T47D (cell line): ENCODE data around the gene STARD7.

Source experiments
- DNase-seq, 2 experiments: peaks; one replicate each; pipeline versions ENCODE4 v3.0.0 to v3.0.0-alpha.2; 2011 to 2012; ENCODE audit warnings: low read depth in 1 of 2, low spot score in 1 of 2
- JUND ChIP-seq: IDR thresholded peaks from 2 replicates; pipeline ENCODE4 v1.6.1; 2012; ENCODE audit warnings: low read depth
- in situ Hi-C: cut with HindIII; loops from 2 replicates; pipeline ENCODE4 v1.10.0; 2016; ENCODE audit warnings: low sequenced_read_pairs, low pct_unique_long_range_greater_than_20kb

The STARD7 gene

GRCh38 chr2:96245609-96246390, 37.2 kb upstream of the STARD7 start:
- in situ Hi-C loops, result no loop called here
- TF ChIP-seq JUND, result no peak
- DNase-seq, result no peak

GRCh38 chr2:96243843-96244242, 35.2 kb upstream of the STARD7 start:
- in situ Hi-C loops, result no loop called here
- DNase-seq, result no peak
- TF ChIP-seq JUND, result no peak

- no peak for TF ChIP-seq JUND
- in situ Hi-C loops, result no loop called here
- no peak for DNase-seq
Observed at GRCh38 chr2:96241900-96242611, 33.4 kb upstream of the STARD7 start.

DNA sequence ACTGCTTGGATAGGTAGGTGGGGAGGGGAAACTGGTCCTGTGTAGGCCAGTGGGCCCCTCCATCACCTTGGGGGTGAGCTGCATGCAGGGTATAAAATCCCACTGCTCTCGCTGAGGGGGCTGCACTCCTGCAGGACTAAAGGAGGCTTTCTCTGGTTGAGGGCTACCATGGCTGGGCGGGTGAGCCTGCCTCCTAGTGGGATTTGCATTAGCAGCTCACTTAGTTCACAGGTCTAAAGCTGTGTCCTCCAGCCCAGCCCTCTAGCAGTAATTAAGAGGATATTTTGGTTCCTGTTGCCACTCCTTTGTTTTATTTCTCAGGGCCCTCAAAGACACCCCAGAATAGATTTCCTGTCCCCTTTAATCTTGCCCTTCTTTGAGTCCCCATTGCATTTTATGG, 32.6 kb upstream of the STARD7 start:
- DNase-seq, result no peak
- no peak for TF ChIP-seq JUND
- in situ Hi-C loops, result no loop called here

- TF ChIP-seq JUND, result no peak
- DNase-seq, result no peak
- in situ Hi-C loops, result no loop called here
Observed at GRCh38 chr2:96240341-96241038, 31.9 kb upstream of the STARD7 start.

GRCh38 chr2:96239745-96240264, 31.2 kb upstream of the STARD7 start:
- DNase-seq, result no peak
- no peak for TF ChIP-seq JUND
- in situ Hi-C loops, result no loop called here

GRCh38 chr2:96239091-96239490, 30.5 kb upstream of the STARD7 start:
- in situ Hi-C loops, result no loop called here
- DNase-seq, result no peak
- no peak for TF ChIP-seq JUND

- DNase-seq, result no peak
- no peak for TF ChIP-seq JUND
- in situ Hi-C loops, result no loop called here
Observed at GRCh38 chr2:96238266-96238665, 29.6 kb upstream of the STARD7 start.

GRCh38 chr2:96236882-96237281, 28.3 kb upstream of the STARD7 start:
- in situ Hi-C loops, result no loop called here
- no peak for TF ChIP-seq JUND
- no peak for DNase-seq

- in situ Hi-C loops, result no loop called here
- no peak for TF ChIP-seq JUND
- DNase-seq, result no peak
Observed at GRCh38 chr2:96233880-96234316, 25.3 kb upstream of the STARD7 start.

DNA sequence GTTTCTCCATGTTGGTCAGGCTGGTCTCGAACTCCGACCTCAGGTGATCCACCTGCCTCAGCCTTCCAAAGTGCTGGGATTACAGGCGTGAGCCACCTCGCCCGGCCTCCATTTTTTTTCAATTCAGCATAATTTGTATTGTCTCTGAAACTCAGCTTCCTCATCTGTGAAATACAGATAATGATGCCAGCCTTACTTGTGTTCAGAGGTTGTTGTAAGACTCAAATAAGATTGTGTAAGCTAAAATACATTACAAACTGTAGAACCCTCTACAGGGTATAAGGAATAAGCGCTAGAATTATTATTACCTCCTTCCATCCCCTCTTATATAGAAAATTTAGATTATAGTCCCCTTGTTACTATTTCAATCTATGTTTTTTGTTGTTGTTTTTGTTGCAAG, 24.8 kb upstream of the STARD7 start:
- in situ Hi-C loops, result no loop called here
- TF ChIP-seq JUND, result no peak
- no peak for DNase-seq

DNA sequence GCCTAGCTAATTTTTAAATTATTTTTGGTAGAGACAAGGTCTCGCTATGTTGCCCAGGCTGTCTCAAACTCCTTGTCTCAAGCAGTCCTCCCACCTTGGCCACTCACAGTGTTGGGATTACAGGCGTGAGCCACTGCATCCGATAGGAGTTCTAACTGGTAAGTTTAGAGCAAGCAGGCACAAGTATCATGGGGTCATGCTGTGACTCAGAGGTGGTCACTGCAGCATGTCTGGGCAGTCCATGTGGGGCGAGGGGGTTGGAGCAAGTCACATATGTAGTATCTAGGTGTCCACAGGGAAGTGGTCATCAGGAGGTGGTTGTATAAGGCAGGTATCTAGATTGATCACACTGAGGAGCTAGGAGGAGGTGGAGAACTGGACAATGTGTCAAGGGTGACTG, 22.7 kb upstream of the STARD7 start:
- in situ Hi-C loops, result no loop called here
- no peak for TF ChIP-seq JUND
- DNase-seq, result no peak
